ENCODE data around the gene CDADC1.

DNA sequence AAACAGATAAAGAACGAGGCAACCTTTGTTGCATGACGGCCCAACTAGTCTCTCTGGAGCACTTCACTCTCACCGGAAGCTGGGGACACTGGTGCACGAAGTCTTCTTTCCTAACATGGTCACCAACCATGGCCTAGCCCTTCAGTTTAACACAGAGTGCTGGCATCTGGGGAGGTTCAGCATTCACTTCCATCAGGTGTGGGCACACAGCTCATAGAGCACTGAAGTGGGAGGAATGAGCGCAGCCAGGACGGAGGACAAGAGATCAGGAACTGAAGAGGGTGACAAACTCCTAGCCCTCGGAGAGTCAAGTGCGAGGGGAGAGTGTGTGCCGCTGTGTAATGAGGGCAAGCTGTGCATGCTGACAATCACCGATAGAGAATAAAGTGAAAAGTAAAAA is 92.4 kb downstream of the CDADC1 start:
- TF ChIP-seq CTCF (IDR thresholded peaks at IDR 0.05) (no peak), POLR2A (IDR thresholded peaks at IDR 0.05) (no peak)
